ENCODE data around the gene SSBP3. TPM values are rescaled to one million over a fixed set of nuclear protein-coding genes. Genes with fewer than 3 reads are reported as not detected.
"Not testable (repeated sequence)": the region's sequence is repeated elsewhere in the genome, so short reads cannot be mapped to it uniquely, and the experiment has no call there.

SSBP3 gene
- total and polyA plus RNA-seq, 5 donors: 25.4 to 55.8 (median 32.5) TPM

DNA sequence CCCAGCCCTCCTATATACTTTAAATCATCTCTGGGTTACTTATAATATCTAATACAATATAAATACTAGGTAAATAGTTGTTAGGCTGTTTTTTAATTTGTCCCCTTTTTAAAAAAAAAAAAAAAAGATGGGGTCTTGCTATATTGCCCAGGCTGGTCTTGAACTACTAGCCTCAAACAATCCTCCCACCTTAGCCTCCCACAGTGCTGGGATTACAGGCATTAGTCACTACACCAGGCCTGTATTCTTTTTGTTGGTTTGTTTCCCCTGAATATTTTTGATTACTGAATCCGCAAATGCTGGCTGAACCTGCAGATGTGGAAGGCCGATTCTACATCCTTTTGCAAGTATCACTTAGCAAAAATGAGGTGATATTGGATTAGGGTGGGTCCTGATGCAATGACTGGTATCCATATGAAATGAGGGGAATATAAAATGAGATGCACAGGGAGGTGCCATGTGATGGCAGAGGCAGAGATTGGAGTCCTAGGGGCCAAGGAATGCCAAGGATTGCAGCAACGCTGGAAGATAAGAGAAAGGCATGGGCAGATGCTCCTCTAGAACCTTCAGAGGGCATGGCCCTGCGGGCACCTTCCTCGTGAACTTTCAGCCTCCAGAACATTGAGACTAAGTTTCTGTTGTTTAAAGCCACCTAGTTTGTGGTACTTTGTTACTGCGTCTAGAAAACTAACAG is 58.8 kb downstream of the SSBP3 start:
- Histone ChIP-seq H3K27ac (ENCODE audit: low read length) (no peak overlapping the region), H3K9me3 (ENCODE audit: control insufficient read depth, low read length) (no peaks in the 10 kb centered on the region), H3K4me1 (ENCODE audit: control insufficient read depth, insufficient read depth, low read length) (peaks cover 2% of the 10 kb centered on the region), H3K27me3 (ENCODE audit: control insufficient read depth, insufficient read depth) (no peaks in the 10 kb centered on the region), H3K4me3 (ENCODE audit: low read length) (no peak overlapping the region)
- intact Hi-C loops (cut with DNase I): no loop called here
- ATAC-seq (no peak), DNase-seq (no peak)
- 92% methylated on average over 6 of the region's 6 CpGs for WGBS

DNA sequence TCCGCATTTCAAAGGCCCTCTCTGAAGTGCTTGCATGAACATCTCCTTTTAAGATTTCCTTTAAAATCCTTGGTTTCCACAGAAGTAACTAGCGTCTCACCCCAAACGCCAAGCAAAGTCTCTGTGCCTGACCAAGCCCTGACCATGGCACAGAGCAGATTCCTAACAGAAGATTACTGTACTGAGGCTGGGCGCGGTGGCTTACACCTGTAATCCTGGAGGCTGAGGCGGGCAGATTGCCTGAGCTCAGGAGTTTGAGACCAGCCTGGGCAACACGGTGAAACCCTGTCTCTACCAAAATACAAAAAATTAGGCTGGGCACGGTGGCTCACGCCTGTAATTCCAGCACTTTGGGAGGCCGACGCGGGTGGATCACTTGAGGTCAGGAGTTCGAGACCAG is 60.6 kb downstream of the SSBP3 start:
- intact Hi-C loops (cut with DNase I); H3K4me3 ChIP-seq (ENCODE audit: low read length); H3K9me3 ChIP-seq (ENCODE audit: control insufficient read depth, low read length); DNase-seq; H3K27me3 ChIP-seq (ENCODE audit: control insufficient read depth, insufficient read depth); ATAC-seq; H3K4me1 ChIP-seq (ENCODE audit: control insufficient read depth, insufficient read depth, low read length); H3K27ac ChIP-seq (ENCODE audit: low read length): not testable (repeated sequence)
- WGBS: 96% methylated on average over 13 of the region's 13 CpGs

DNA sequence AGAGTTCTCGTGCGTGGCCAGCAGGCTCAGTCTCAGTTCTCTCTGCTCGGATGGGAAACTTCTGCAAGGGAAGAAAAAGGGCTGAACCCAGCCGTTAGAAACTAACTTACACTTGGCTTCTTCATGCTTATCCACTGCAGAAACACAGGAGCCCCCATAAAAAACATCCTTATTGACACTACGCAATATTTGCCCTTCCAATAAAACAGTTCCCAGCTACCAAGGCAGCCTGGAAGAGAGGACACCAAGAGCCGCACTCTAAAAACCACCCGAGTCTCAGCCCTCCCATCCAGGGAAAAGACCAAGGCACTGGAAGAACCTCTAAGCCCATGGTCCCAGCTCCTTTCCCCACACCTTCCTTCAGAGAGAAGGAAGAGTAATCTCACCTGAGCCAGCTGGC is 61.1 kb downstream of the SSBP3 start:
- Histone ChIP-seq H3K4me1 (ENCODE audit: control insufficient read depth, insufficient read depth, low read length) (peaks cover 12% of the 10 kb centered on the region), H3K27ac (ENCODE audit: low read length) (no peak overlapping the region), H3K4me3 (ENCODE audit: low read length) (no peak overlapping the region), H3K9me3 (ENCODE audit: control insufficient read depth, low read length) (no peaks in the 10 kb centered on the region), H3K27me3 (ENCODE audit: control insufficient read depth, insufficient read depth) (no peaks in the 10 kb centered on the region)
- WGBS: 90% methylated on average over 7 of the region's 7 CpGs
- intact Hi-C loops (cut with DNase I): no loop called here
- ATAC-seq (no peak), DNase-seq (no peak)

DNA sequence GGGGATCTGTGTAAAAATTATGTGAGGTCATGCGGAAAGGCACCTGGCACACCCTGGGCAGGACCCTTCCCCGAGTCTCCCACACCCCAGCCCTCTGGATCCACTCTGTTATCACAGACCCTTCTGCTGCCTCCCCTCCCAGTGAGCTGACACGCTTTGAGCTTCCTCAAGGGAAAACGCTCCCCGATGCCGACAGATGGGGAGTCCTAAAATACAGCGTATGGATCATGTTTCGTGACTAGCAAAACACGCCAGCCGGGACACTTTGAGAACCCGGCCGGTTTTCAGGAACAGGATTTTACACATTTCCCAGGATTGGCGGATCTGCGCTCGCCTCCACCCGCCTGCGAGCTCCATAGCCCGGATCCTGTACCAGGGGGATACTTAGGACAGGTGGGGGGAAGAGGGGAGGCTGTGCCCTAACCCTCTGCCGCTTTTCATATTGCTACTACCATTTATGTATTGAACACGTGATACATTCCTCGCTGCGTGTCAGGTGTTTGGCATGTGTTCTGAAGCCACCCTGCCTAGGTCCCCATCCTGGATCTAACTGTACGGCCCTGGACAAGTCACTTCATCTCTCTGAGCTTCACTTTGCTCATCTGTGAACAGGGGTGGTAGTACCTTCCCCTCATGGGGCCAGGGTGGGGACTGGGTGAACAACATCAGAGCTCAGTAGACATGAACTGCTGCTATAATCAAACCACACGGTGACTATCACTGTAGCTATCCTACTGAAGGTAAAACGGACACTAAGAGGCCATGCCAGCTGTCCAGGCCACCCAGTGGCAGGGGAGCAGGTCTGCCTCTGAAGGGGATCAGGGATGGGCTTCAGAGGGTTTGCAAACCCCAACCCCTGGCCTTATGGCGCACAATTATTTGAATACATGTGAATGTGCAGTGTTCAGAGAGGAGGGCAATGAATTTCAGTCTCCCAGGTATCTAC is 63.2 kb downstream of the SSBP3 start:
- ATAC-seq (no peak), DNase-seq (no peak)
- Histone ChIP-seq H3K27me3 (ENCODE audit: control insufficient read depth, insufficient read depth) (no peaks in the 10 kb centered on the region), H3K4me3 (ENCODE audit: low read length) (no peak overlapping the region), H3K27ac (ENCODE audit: low read length) (no peak overlapping the region), H3K9me3 (ENCODE audit: control insufficient read depth, low read length) (no peaks in the 10 kb centered on the region), H3K4me1 (ENCODE audit: control insufficient read depth, insufficient read depth, low read length) (peaks cover 13% of the 10 kb centered on the region)
- 78% methylated on average over 26 of the region's 26 CpGs for WGBS
- intact Hi-C loops (cut with DNase I): no loop called here

DNA sequence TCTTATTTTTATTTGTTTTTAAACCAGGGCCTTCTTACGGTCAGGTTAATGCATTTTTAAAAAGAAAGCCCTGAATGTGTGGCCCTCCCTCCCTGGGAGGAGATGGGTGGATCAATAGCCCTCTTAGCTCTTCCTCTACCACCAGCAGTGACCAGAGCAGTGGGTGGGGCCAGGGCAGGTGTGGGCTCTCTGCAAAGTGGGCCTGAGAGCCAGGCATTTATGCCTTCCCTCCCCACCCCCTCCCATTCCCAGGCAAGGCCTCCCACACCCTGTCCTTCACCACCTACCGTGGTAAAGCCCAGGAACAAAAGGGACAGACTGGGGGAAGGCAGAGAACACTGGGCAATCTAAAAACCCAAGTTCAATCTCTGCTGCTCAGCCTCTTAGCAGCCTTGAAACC is 63.9 kb downstream of the SSBP3 start:
- no peak overlapping the region for H3K27ac ChIP-seq (ENCODE audit: low read length)
- DNase-seq: no peak
- peaks cover 12% of the 10 kb centered on the region for H3K4me1 ChIP-seq (ENCODE audit: control insufficient read depth, insufficient read depth, low read length)

DNA sequence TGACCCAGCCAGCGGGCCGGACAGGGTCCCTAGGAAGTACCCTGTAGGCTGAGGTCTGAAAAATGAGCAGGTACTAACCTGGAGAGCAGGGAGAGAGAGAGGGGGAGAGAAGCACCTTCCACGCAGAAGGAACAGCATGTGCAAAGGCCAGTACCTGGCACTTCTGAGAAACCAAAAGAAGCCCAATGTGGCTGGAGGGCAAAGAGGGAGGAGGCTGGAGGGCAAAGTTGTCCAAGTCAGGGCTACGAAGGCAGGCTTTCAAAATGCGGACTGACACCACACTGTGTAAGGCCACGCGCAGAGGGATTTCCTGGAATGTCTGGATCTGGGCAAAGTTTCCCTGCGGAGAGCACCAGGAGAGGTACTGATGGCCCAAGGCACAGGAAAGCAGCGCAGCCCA is 64.4 kb downstream of the SSBP3 start:
- Histone ChIP-seq H3K4me3 (ENCODE audit: low read length) (no peak overlapping the region), H3K4me1 (ENCODE audit: control insufficient read depth, insufficient read depth, low read length) (peaks cover 12% of the 10 kb centered on the region), H3K9me3 (ENCODE audit: control insufficient read depth, low read length) (no peaks in the 10 kb centered on the region), H3K27ac (ENCODE audit: low read length) (no peak overlapping the region), H3K27me3 (ENCODE audit: control insufficient read depth, insufficient read depth) (no peaks in the 10 kb centered on the region)
- DNase-seq (no peak), ATAC-seq (no peak)
- WGBS: 94% methylated on average over 9 of the region's 9 CpGs
- intact Hi-C loops (cut with DNase I): no loop called here

More for the DNA sequence above, 63.9 kb downstream of the SSBP3 start:
- H3K27me3 ChIP-seq (ENCODE audit: control insufficient read depth, insufficient read depth): no peaks in the 10 kb centered on the region
- no peak for ATAC-seq
- no peaks in the 10 kb centered on the region for H3K9me3 ChIP-seq (ENCODE audit: control insufficient read depth, low read length)
- WGBS: 78% methylated on average over 2 of the region's 2 CpGs
- no peak overlapping the region for H3K4me3 ChIP-seq (ENCODE audit: low read length)
- intact Hi-C loops (cut with DNase I): no loop called here

DNA sequence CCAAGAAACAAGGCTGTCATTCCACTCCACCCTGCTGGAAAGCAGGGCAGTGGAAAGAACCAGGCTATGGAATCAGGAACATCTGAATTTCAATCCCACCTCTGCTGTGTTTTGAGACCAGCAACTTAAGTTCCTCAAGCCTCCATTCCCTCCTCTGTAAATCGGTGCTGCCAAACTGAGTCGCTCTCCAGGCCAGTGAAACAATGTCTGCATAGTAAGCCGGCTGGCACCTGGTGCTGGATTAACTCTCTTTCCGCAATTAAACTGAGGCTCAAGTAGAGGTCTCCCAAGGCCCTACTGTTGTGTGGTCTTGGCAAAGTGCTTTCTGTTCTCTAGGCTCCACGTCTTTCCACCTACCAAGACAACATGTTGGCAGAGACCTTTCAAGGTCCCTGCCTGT is 65.3 kb downstream of the SSBP3 start:
- no peak for ATAC-seq
- WGBS: 82% methylated on average over 5 of the region's 5 CpGs
- H3K27me3 ChIP-seq (ENCODE audit: control insufficient read depth, insufficient read depth): no peaks in the 10 kb centered on the region
- H3K9me3 ChIP-seq (ENCODE audit: control insufficient read depth, low read length): no peaks in the 10 kb centered on the region
- H3K4me1 ChIP-seq (ENCODE audit: control insufficient read depth, insufficient read depth, low read length): peaks cover 18% of the 10 kb centered on the region
- H3K4me3 ChIP-seq (ENCODE audit: low read length): no peak overlapping the region
- no peak overlapping the region for H3K27ac ChIP-seq (ENCODE audit: low read length)
- DNase-seq: no peak
- intact Hi-C loops (cut with DNase I): no loop called here

DNA sequence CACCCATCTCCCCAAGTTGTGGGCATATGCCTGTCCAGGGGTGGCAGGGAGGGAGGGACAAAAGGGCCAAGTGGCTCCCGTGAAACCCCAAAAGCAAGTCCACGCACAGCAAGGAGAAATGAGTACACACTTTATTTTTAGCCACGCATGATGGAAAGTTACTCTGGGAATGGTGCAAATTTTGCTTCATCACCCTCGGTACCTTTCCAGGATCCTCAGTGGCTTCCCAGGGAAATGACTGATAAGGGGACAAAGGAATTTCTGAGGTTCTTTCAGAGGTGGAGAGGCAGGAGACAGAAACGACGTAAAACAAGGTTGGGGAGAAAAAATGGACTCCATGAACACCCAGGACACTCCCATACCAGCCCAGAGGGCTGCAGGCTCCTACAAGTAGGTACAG is 65.8 kb downstream of the SSBP3 start:
- H3K9me3 ChIP-seq (ENCODE audit: control insufficient read depth, low read length): no peaks in the 10 kb centered on the region
- intact Hi-C loops (cut with DNase I): no loop called here
- ATAC-seq (no peak), DNase-seq (no peak)
- no peaks in the 10 kb centered on the region for H3K27me3 ChIP-seq (ENCODE audit: control insufficient read depth, insufficient read depth)
- no peak overlapping the region for H3K4me3 ChIP-seq (ENCODE audit: low read length)
- H3K4me1 ChIP-seq (ENCODE audit: control insufficient read depth, insufficient read depth, low read length): peaks cover 21% of the 10 kb centered on the region
- 59% methylated on average over 6 of the region's 6 CpGs for WGBS
- H3K27ac ChIP-seq (ENCODE audit: low read length): no peak overlapping the region

DNA sequence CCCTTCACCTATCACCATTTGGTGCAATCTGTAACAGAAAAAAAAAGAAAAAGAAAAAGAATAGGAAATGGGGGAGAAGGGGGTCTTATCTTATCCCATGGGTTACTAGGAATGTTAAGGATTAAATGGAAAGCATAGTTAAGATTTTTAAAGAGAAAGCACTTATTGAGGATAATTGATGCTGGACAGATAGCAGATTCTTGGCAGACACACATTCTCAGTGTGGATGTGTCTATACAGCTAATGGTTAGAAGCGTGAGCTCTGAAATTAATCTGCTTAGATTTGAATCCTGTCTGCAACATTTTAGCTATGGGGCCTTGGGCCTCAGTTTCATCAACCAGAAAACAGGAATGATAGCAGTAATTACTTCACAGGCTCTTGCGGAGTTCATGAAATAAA is 67.1 kb downstream of the SSBP3 start:
- ATAC-seq: no peak
- no peak overlapping the region for H3K27ac ChIP-seq (ENCODE audit: low read length)
- peaks cover 21% of the 10 kb centered on the region for H3K4me1 ChIP-seq (ENCODE audit: control insufficient read depth, insufficient read depth, low read length)

DNA sequence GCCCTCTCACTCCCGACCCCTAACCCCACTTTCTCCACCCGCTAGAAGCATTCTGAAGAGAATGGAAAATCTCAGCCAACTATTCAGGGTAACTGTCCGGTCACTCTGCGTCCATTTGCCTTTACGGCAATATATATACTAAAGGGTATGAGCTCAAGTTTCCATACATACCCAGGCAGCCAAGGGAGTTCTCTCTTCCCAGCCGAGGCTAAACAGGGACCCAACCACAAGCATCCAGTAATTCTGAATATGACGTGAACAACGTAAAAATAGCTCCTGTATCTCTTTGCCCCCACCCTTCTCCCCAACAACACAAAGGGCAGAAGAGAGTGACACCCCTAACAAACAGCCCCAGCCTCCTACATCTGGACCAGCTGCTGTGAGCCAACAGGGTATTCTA is 67.7 kb downstream of the SSBP3 start:
- Histone ChIP-seq H3K4me1 (ENCODE audit: control insufficient read depth, insufficient read depth, low read length) (peaks cover 21% of the 10 kb centered on the region), H3K9me3 (ENCODE audit: control insufficient read depth, low read length) (no peaks in the 10 kb centered on the region), H3K27me3 (ENCODE audit: control insufficient read depth, insufficient read depth) (no peaks in the 10 kb centered on the region), H3K4me3 (ENCODE audit: low read length) (no peak overlapping the region), H3K27ac (ENCODE audit: low read length) (no peak overlapping the region)
- ATAC-seq (no peak), DNase-seq (no peak)
- intact Hi-C loops (cut with DNase I): loop anchor here in 1 of 4 donors (10.0 kb wide), 1 partner anchor 66 kb away; the partner anchor contains the start of gene SSBP3
- 64% methylated on average over 8 of the region's 8 CpGs for WGBS

More for the DNA sequence above, 67.1 kb downstream of the SSBP3 start:
- no peak overlapping the region for H3K4me3 ChIP-seq (ENCODE audit: low read length)
- no peaks in the 10 kb centered on the region for H3K9me3 ChIP-seq (ENCODE audit: control insufficient read depth, low read length)
- no peak for DNase-seq
- intact Hi-C loops (cut with DNase I): loop anchor here in 1 of 4 donors (10.0 kb wide), 1 partner anchor 66 kb away; the partner anchor contains the start of gene SSBP3
- WGBS: 91% methylated on average over 2 of the region's 2 CpGs
- no peaks in the 10 kb centered on the region for H3K27me3 ChIP-seq (ENCODE audit: control insufficient read depth, insufficient read depth)

DNA sequence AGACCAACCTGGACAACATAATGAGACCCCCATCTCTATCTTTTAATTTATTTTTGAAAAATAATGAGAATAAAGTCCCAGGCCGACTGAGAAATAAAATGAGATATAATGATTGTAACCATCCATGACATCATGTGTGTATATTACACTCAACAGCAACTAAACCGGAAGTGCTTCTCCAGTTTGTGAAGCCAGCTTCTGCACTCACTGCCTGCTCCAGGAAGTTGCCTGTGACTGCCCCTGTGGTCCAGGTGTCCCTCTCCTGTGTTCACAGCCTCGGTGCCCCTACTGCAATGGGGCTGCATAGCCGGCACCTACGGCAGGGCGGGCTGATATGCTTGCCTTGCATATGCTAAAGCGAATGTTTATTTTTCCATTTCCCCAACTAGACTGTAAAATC is 68.3 kb downstream of the SSBP3 start:
- no peak for ATAC-seq
- intact Hi-C loops (cut with DNase I): loop anchor here in 1 of 4 donors (10.0 kb wide), 1 partner anchor 67 kb away; the partner anchor contains the start of gene SSBP3
- Histone ChIP-seq H3K4me3 (ENCODE audit: low read length) (no peak overlapping the region), H3K4me1 (ENCODE audit: control insufficient read depth, insufficient read depth, low read length) (peaks cover 24% of the 10 kb centered on the region), H3K27me3 (ENCODE audit: control insufficient read depth, insufficient read depth) (no peaks in the 10 kb centered on the region), H3K27ac (ENCODE audit: low read length) (no peak overlapping the region), H3K9me3 (ENCODE audit: control insufficient read depth, low read length) (no peaks in the 10 kb centered on the region)
- WGBS: 68% methylated on average over 7 of the region's 7 CpGs
- DNase-seq: no peak
